ENCODE measurements around the gene RAD9B. TPM values are rescaled to one million over a fixed set of nuclear protein-coding genes. Genes with fewer than 3 reads are reported as not detected.

The RAD9B gene
- total and polyA plus RNA-seq, 2 of the 13 experiments (the other 11 are each of a cell fraction or from before 2014, with no cell fraction given), result 0.05 to 0.38 TPM

GRCh38 chr12:110543252-110543959 is 41.3 kb downstream of the RAD9B start:
- H3K9ac ChIP-seq (ENCODE audit: insufficient read depth, low read depth, low read length), result no peak overlapping the region
- H3K4me2 ChIP-seq (ENCODE audit: low read depth, low read length), result no peak overlapping the region
- peaks cover 6 to 62% of the 10 kb centered on the region in 2 experiments for H3K36me3 ChIP-seq (replicated peaks in 1 of 2; ENCODE audit: control insufficient read depth in 1 of 2, insufficient read depth in 2 of 2, low read length in 2 of 2)
- H3K27me3 ChIP-seq (ENCODE audit: control insufficient read depth in 1 of 2, insufficient read depth in 2 of 2, low read length in 2 of 2), result no peaks in the 10 kb centered on the region
- no peak for FAIRE-seq
- ChIA-PET CTCF (ENCODE audit: low intra/inter-chr PET ratio, low total read pairs) (no interaction called here), POLR2A (no interaction called here)
- no peaks in the 10 kb centered on the region for H3K79me2 ChIP-seq (ENCODE audit: insufficient read depth, low read length)
- in situ Hi-C loops (cut with HindIII; ENCODE audit: extremely low pct_ligation_motif_present, low pct_unique_long_range_greater_than_20kb) (no loop called here), intact Hi-C loops (cut with micrococcal nuclease; ENCODE audit: unreplicated experiment) (no loop called here)
- H3K27ac ChIP-seq (ENCODE audit: extremely low read length, insufficient read depth, low read length), result no peak overlapping the region
- WGBS (ENCODE audit: low lambda C conversion rate), result 96% methylated on average over 7 of the region's 7 CpGs
- H4K20me1 ChIP-seq (ENCODE audit: insufficient read depth, low read length), result no peaks in the 10 kb centered on the region
- no peak for ATAC-seq
- no peaks in the 10 kb centered on the region for H3K4me1 ChIP-seq (ENCODE audit: insufficient read depth, low read length)
- H3K9me3 ChIP-seq (ENCODE audit: low read length), result no peaks in the 10 kb centered on the region
- BruUV-seq (replicated peaks), result no TSS peak
- no peak overlapping the region for H2AFZ ChIP-seq (ENCODE audit: low read length)
- DNase-seq (ENCODE audit: low spot score), result no peak
- H3K4me3 ChIP-seq (replicated peaks in 1 of 3; ENCODE audit: insufficient read depth in 1 of 3, low read depth in 2 of 3, low read length in 3 of 3), result no peak overlapping the region
- no peak for TF ChIP-seq NRL (CRISPR knock-in tag; IDR thresholded peaks at IDR 0.05; ENCODE audit: borderline replicate concordance)
- TF ChIP-seq CC2D1A (CRISPR knock-in tag; IDR thresholded peaks at IDR 0.05), result no peak
- no peak for TF ChIP-seq NCOA5 (CRISPR knock-in tag; IDR thresholded peaks at IDR 0.05)
- TF ChIP-seq RBM22 (optimal IDR thresholded peaks at IDR 0.05; ENCODE audit: low read length), result peak; percentile 35
- no peak for TF ChIP-seq ZNF446 (CRISPR knock-in tag; IDR thresholded peaks at IDR 0.05)
- 0 out of 2 replicates have a peak, but pooled peaks have one; percentile 27 for TF ChIP-seq MNT (IDR thresholded peaks at IDR 0.05)
- no peak for TF ChIP-seq RARG (CRISPR knock-in tag; IDR thresholded peaks at IDR 0.05; ENCODE audit: low read depth)
- TF ChIP-seq AHDC1 (CRISPR knock-in tag; IDR thresholded peaks at IDR 0.05; ENCODE audit: borderline replicate concordance), result no peak
- no peak for TF ChIP-seq ZNF770 (CRISPR knock-in tag; IDR thresholded peaks at IDR 0.05)
- TF ChIP-seq ARID5B (CRISPR knock-in tag; IDR thresholded peaks at IDR 0.05), result no peak

All from HepG2 (cell line).